ENCODE results near the gene POMGNT2. TPM values are rescaled to one million over a fixed set of nuclear protein-coding genes. Genes with fewer than 3 reads are reported as not detected.
"Not testable (repeated sequence)": the region's sequence is repeated elsewhere in the genome, so short reads cannot be mapped to it uniquely, and the experiment has no call there.

Gene POMGNT2
- total RNA-seq, 2 donors from 2014 or later, result 11.5 to 13.7 TPM

DNA sequence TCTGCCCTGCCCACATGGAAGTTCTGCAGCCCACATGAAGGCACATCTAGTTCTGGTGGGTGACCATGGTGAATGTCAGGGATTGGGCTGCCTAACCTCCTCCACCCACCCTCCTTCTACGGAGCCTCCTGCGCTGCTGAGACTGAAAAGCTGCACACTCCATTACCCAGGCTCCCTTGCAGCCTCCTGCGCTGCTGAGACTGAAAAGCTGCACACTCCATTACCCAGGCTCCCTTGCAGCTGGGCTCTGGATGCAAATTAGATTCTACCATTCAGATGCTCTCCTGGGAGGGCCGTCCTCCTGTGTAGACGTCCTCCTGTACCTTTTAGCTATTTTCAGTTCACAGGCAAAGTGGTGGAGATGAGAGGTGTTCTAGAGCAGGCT is 32.1 kb downstream of the POMGNT2 start:
- no peaks in the 10 kb centered on the region for H3K9me3 ChIP-seq
- H3K4me3 ChIP-seq, result no peak overlapping the region
- H3K36me3 ChIP-seq (replicated peaks in 1 of 2; ENCODE audit: insufficient read depth in 1 of 2, low read depth in 2 of 2), result no peaks in the 10 kb centered on the region
- intact Hi-C loops (cut with DNase I), result no loop called here
- DNase-seq, result no peak
- H3K27me3 ChIP-seq, result no peaks in the 10 kb centered on the region
- no peak for ATAC-seq
- 82 to 86% methylated on average over 5 of the region's 5 CpGs for WGBS, 2 donors
- no peaks in the 10 kb centered on the region for H3K4me1 ChIP-seq
- TF ChIP-seq, protein P1, sequence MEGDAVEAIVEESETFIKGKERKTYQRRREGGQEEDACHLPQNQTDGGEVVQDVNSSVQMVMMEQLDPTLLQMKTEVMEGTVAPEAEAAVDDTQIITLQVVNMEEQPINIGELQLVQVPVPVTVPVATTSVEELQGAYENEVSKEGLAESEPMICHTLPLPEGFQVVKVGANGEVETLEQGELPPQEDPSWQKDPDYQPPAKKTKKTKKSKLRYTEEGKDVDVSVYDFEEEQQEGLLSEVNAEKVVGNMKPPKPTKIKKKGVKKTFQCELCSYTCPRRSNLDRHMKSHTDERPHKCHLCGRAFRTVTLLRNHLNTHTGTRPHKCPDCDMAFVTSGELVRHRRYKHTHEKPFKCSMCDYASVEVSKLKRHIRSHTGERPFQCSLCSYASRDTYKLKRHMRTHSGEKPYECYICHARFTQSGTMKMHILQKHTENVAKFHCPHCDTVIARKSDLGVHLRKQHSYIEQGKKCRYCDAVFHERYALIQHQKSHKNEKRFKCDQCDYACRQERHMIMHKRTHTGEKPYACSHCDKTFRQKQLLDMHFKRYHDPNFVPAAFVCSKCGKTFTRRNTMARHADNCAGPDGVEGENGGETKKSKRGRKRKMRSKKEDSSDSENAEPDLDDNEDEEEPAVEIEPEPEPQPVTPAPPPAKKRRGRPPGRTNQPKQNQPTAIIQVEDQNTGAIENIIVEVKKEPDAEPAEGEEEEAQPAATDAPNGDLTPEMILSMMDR (IDR thresholded peaks at IDR 0.05), result no peak
- no peak for TF ChIP-seq POLR2A (IDR thresholded peaks at IDR 0.05)
- no peak overlapping the region for H3K27ac ChIP-seq

DNA sequence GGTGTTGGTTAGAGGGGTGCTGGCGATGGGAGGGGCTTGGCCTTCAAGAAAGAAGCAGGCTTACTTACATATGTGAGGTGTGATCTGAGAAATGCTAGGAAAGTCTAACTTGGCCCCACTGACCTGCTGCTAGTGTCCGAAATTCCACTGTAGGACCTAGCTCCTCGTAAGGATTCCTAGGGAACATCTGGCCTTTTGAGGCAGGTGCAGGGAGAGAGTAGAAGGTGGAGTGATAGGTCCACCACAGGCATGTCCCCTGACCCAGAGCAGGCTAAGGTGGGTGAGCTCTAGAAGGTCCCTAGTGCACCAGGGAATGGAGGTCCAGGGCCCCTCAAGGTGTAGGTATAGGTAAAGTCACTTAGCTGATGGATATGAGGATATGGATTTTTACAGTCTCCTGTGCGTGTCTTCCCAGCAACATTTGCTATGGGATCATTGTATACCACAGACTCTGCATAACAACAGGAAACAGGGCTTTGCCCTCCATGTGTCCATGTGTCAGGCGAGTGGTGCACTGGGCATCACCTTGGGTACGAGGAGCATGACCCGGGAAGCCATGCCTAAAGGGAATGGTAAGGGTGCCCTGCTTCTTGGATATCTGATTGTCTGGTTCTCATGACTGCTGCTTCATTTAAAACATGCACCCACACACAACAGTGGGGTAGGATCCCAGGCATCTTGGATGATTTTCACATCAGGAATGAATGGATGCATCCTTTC is 32.6 kb downstream of the POMGNT2 start:
- H3K27me3 ChIP-seq, result no peaks in the 10 kb centered on the region
- no peaks in the 10 kb centered on the region for H3K4me1 ChIP-seq
- TF ChIP-seq, protein P1 (IDR thresholded peaks at IDR 0.05), result no peak
- TF ChIP-seq POLR2A (IDR thresholded peaks at IDR 0.05), result no peak
- 84 to 87% methylated on average over 7 of the region's 7 CpGs for WGBS, 2 donors
- no peaks in the 10 kb centered on the region for H3K36me3 ChIP-seq (replicated peaks in 1 of 2; ENCODE audit: insufficient read depth in 1 of 2, low read depth in 2 of 2)
- H3K27ac ChIP-seq, result no peak overlapping the region
- no peak for ATAC-seq
- intact Hi-C loops (cut with DNase I), result no loop called here
- H3K9me3 ChIP-seq, result no peaks in the 10 kb centered on the region
- no peak overlapping the region for H3K4me3 ChIP-seq
- DNase-seq, result no peak

- Histone ChIP-seq H3K27ac (no peak overlapping the region), H3K36me3 (replicated peaks in 1 of 2; ENCODE audit: insufficient read depth in 1 of 2, low read depth in 2 of 2) (no peaks in the 10 kb centered on the region), H3K27me3 (no peaks in the 10 kb centered on the region), H3K9me3 (no peaks in the 10 kb centered on the region), H3K4me3 (no peak overlapping the region), H3K4me1 (no peaks in the 10 kb centered on the region)
- TF ChIP-seq, protein P1 (IDR thresholded peaks at IDR 0.05), result no peak
- TF ChIP-seq POLR2A (IDR thresholded peaks at IDR 0.05), result no peak
- no peak for ATAC-seq
- intact Hi-C loops (cut with DNase I), result no loop called here
- no peak for DNase-seq
- WGBS, 2 donors, result 79 to 84% methylated on average over 4 of the region's 4 CpGs
Observed at GRCh38 chr3:43072361-43072760, 33.5 kb downstream of the POMGNT2 start.

GRCh38 chr3:43071313-43071893 is 34.5 kb downstream of the POMGNT2 start:
- no peaks in the 10 kb centered on the region for H3K36me3 ChIP-seq (replicated peaks in 1 of 2; ENCODE audit: insufficient read depth in 1 of 2, low read depth in 2 of 2)
- no peaks in the 10 kb centered on the region for H3K27me3 ChIP-seq
- no peak for ATAC-seq
- no peaks in the 10 kb centered on the region for H3K9me3 ChIP-seq
- 65 to 66% methylated on average over 7 of the region's 7 CpGs for whole genome bisulfite sequencing, 2 donors
- no peak for TF ChIP-seq POLR2A (IDR thresholded peaks at IDR 0.05)
- TF ChIP-seq, protein P1 (IDR thresholded peaks at IDR 0.05), result peak in 2 of 7 experiments; percentile 10 to 11
- intact Hi-C loops (cut with DNase I), result no loop called here
- no peak overlapping the region for H3K27ac ChIP-seq
- H3K4me3 ChIP-seq, result no peak overlapping the region
- no peaks in the 10 kb centered on the region for H3K4me1 ChIP-seq
- DNase-seq, result no peak

DNA sequence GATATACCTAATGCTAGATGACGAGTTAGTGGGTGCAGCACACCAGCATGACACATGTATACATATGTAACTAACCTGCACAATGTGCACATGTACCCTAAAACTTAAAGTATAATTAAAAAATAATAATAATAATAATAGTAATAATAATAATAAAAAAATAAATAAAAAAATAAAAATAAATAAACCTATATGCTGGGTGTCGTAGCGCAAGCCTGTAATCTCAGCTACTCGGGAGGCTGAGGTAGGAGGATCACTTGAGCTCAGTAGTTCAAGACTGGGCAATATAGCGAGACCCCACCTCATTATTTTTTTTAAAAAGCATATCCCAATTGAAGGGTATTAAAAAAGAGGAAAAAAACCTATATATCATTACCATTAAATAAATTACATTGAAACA is 35.2 kb downstream of the POMGNT2 start:
- H3K36me3 ChIP-seq (replicated peaks in 1 of 2; ENCODE audit: insufficient read depth in 1 of 2, low read depth in 2 of 2); DNase-seq; H3K27me3 ChIP-seq; H3K4me1 ChIP-seq; H3K4me3 ChIP-seq; intact Hi-C loops (cut with DNase I); H3K9me3 ChIP-seq; H3K27ac ChIP-seq; ATAC-seq: not testable (repeated sequence)
- 88 to 94% methylated on average over 4 to 5 of the region's 5 CpGs for whole genome bisulfite sequencing, 2 donors

Measured in body of pancreas (tissue), 4 donors.